ENCODE data around the gene CLCN2. TPM values are rescaled to one million over a fixed set of nuclear protein-coding genes. Genes with fewer than 3 reads are reported as not detected.

The CLCN2 gene
- total RNA-seq, 1 donor from 2014 or later: 4.2 TPM

- H3K4me3 ChIP-seq (ENCODE audit: low read depth, low read length): no peak overlapping the region
- no peak for DNase-seq (ENCODE audit: low read depth)
- no peak for TF ChIP-seq CTCF (conservative IDR thresholded peaks at IDR 0.05; ENCODE audit: low read depth, low read length)
Observed at GRCh38 chr3:184349563-184350470, 11.6 kb downstream of the CLCN2 start.

DNA sequence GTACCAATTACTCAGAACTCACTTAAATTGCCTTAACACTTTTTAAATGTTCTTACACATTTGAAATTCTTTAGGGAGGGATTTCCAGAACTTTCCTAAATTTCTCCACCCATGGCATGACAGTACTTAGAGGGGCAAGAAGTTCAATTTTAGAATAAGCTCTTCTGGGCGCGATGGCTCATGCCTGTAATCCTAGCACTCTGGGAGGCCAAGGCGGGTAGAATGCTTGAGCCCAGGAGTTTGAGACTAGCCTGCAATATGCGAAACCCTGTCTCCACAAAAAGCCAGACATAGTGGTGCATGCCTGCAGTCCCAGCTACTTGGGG lies 13.4 kb downstream of the CLCN2 start:
- H3K4me3 ChIP-seq (ENCODE audit: low read depth, low read length): no peak overlapping the region
- no peak for DNase-seq (ENCODE audit: low read depth)
- TF ChIP-seq CTCF (conservative IDR thresholded peaks at IDR 0.05; ENCODE audit: low read depth, low read length): no peak

GRCh38 chr3:184347321-184348056 lies 13.9 kb downstream of the CLCN2 start:
- H3K4me3 ChIP-seq (ENCODE audit: low read depth, low read length): no peak overlapping the region
- TF ChIP-seq CTCF (conservative IDR thresholded peaks at IDR 0.05; ENCODE audit: low read depth, low read length): no peak
- no peak for DNase-seq (ENCODE audit: low read depth)

DNA sequence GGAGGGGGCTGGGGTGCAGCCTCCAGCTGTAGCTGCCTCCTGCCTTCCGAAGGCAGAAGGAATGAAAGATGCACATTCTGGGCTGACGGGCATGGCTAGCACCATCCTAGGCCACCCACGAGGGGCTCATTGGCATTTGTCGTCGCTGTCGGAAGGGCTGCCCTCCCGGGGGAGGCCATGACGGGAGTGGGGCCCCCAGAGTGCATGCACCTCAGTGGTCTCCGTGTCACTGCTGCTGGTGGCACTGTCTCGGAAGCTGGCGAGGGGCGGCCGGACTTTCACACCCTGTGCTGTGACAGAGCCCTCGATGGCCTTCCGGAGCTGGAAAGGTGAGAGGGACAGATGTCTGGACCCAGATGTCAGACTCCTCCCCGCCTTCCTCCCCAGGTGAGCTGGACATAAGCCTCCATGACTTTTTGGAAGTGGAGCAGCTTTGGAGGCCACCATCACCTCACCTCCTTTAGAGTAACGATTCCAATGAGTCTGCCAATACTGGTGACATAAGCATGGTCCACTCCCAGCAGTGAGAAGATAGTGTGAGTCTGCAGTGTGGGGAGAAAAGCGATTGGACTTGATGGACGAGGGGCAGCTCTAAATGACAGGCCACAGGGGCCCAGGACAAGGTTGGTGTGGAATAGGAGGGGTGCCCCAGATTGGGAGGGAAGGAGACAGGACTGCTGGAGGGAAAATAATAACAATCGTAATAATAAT lies 14.8 kb downstream of the CLCN2 start:
- no peak for DNase-seq (ENCODE audit: low read depth)
- TF ChIP-seq CTCF (conservative IDR thresholded peaks at IDR 0.05; ENCODE audit: low read depth, low read length): no peak
- no peak overlapping the region for H3K4me3 ChIP-seq (ENCODE audit: low read depth, low read length)

DNA sequence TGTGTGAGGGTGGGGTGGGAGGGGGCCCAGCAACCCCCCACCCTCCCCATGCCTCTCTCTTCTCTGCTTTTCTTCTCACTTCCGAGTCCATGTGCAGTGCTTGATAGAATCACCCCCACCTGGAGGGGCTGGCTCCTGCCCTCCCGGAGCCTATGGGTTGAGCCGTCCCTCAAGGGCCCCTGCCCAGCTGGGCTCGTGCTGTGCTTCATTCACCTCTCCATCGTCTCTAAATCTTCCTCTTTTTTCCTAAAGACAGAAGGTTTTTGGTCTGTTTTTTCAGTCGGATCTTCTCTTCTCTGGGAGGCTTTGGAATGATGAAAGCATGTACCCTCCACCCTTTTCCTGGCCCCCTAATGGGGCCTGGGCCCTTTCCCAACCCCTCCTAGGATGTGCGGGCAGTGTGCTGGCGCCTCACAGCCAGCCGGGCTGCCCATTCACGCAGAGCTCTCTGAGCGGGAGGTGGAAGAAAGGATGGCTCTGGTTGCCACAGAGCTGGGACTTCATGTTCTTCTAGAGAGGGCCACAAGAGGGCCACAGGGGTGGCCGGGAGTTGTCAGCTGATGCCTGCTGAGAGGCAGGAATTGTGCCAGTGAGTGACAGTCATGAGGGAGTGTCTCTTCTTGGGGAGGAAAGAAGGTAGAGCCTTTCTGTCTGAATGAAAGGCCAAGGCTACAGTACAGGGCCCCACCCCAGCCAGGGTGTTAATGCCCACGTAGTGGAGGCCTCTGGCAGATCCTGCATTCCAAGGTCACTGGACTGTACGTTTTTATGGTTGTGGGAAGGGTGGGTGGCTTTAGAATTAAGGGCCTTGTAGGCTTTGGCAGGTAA lies 15.9 kb downstream of the CLCN2 start:
- TF ChIP-seq CTCF (conservative IDR thresholded peaks at IDR 0.05; ENCODE audit: low read depth, low read length): peak; percentile 67
- no peak overlapping the region for H3K4me3 ChIP-seq (ENCODE audit: low read depth, low read length)
- DNase-seq (ENCODE audit: low read depth): peak; percentile 60

DNA sequence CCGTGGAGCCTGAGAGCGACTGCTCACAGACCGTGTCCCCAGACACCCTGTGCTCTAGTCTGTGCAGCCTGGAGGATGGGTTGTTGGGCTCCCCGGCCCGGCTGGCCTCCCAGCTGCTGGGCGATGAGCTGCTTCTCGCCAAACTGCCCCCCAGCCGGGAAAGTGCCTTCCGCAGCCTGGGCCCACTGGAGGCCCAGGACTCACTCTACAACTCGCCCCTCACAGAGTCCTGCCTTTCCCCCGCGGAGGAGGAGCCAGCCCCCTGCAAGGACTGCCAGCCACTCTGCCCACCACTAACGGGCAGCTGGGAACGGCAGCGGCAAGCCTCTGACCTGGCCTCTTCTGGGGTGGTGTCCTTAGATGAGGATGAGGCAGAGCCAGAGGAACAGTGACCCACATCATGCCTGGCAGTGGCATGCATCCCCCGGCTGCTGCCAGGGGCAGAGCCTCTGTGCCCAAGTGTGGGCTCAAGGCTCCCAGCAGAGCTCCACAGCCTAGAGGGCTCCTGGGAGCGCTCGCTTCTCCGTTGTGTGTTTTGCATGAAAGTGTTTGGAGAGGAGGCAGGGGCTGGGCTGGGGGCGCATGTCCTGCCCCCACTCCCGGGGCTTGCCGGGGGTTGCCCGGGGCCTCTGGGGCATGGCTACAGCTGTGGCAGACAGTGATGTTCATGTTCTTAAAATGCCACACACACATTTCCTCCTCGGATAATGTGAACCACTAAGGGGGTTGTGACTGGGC lies 16.7 kb downstream of the CLCN2 start:
- no peak for TF ChIP-seq CTCF (conservative IDR thresholded peaks at IDR 0.05; ENCODE audit: low read depth, low read length)
- no peak for DNase-seq (ENCODE audit: low read depth)
- no peak overlapping the region for H3K4me3 ChIP-seq (ENCODE audit: low read depth, low read length)

Measured in epithelial cell of proximal tubule (primary cell).